Pericardium fibroblast (primary cell): ENCODE measurements around the gene DUSP19. TPM values are rescaled to one million over a fixed set of nuclear protein-coding genes. Genes with fewer than 3 reads are reported as not detected.

ENCODE experiments used
- total RNA-seq: library from RNA; depleted of rRNA; stranded (reverse); fragments of >200 nt; gene quantifications from 2 replicates; pipeline ENCODE4 v1.2.3, GENCODE V29; 2015

DUSP19 gene, protein sequence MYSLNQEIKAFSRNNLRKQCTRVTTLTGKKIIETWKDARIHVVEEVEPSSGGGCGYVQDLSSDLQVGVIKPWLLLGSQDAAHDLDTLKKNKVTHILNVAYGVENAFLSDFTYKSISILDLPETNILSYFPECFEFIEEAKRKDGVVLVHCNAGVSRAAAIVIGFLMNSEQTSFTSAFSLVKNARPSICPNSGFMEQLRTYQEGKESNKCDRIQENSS
- total RNA-seq: 1.3 and 1.9 TPM in 2 replicates

DNA sequence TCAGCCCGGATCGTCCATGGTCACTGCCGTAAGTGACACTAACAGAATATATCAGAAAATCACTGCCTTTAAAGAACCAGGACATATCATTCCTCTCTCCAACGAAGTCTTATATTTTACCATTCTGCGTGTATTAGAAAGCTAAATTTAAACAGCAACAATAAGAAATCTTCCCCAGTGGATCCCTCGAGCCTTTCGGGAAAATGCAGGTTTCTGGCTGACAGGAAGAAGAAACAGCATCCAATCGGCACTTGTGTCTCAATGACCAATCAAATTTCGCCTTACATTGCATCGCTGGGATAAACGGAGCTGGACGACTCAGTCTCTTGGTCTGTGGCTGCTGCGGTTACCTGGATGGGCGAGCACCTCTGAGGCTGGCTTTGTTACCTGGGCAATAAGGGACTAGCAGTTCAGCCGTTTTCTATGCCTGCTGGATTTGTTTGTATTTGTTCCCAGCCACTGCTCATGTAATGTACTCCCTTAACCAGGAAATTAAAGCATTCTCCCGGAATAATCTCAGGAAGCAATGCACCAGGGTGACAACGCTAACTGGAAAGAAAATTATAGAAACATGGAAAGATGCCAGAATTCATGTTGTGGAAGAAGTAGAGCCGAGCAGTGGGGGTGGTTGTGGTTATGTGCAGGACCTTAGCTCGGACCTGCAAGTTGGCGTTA, at the start of gene DUSP19:
TSS of gene DUSP19 (plus strand) at position 284 of the 675 bp plus-strand sequence. CDS start at position 471, 187 bp downstream.

DNA sequence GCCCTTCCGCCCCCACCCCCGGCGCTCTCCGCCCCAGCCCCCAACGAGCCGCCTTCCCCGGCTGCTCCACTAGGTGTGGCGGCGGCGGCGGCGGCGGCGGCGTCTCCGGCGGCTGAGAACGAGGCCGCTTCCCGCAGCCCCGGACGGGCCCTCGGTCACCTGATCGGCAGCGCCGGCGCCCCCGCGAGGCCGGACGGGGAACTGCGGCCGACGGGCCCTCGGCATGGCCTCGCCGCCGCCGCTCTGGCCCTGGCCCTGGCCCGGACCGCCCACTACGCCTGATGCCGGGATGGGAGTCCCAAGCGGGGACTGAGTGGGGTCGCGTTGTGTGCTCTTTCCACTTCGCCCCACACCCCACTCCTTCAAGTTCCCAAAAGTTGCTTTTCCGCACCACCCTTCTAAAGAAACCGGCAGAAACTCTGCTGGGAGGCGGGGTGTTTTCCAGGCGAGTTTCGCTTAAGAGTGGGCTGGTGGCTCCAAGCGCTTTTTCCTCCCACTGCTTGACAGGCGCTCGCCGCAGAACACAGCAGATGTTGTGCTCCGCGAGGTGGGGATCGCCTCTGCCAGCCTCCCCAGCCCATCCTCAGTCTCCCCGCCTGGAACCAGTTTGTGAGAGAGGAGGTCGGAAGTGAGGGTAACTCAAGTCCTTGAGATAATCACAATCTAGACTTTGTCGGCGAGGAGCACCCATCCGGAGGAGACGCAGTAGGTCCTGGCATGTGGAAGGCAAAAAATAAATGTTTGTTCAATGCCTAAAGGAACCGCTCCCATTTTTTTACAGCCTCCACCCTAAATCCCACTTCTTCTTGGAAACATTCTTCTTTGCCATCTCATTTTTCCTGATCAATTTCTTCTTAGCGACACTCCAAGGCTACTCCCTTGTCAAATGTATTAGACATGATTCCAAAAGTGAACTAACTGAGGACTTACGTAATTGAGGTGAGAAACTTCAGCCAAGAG, 39.9 kb upstream of the DUSP19 start, which contains the start of gene NCKAP1:
TSS of gene NCKAP1 (minus strand) at position 117 of the 960 bp plus-strand sequence. CDS start 358 bp downstream, outside the sequence.

DNA sequence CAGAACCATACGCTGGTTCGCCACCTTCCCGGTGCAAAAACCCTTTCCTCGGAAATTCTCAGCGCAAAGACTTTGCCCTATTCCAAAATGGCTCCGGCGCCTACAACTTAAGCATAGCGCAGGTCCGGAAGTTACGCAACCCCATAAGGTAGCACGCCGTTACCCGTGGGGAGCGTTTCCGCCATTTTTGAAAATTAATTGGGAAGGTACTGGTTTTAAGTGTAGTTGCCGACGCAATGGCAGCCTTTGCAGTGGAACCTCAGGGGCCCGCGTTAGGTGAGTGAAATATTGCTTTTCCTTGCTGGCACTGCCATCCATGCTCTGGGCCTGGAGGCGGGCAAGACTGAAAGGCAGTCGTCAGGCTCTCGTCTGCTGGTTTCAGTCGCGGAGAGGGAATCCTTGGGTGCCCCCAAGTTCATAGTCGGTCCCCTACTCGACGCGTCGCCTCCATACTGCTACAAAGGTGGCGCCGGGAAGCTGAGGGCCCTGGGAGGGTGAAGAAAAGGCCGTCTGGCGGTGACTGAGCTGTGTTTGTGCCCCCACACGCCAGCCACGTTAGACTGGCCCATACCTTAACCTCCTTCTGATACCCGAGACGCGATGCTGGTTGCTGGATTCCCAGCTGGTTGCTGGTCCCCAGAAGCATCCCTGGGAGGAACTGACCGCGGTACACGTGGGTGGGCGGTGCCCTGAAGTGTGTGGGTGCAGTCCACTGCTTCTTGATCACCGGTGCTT, 45.8 kb downstream of the DUSP19 start, which contains the start of gene NUP35:
TSS of gene NUP35 (plus strand) at position 222 of the 735 bp plus-strand sequence. CDS start at position 237, 15 bp downstream.

Other genes with a start within 250 kb of the DUSP19 start
- 0.60 and 0.82 TPM in 2 replicates for gene FRZB, start 212.1 kb upstream of the DUSP19 start, total RNA-seq
- gene NCKAP1, start 40.3 kb upstream of the DUSP19 start, total RNA-seq: 85.9 and 112 TPM in 2 replicates
- gene NUP35, start 45.7 kb downstream of the DUSP19 start, total RNA-seq: 5.4 and 7.7 TPM in 2 replicates